Smooth muscle cell (in vitro differentiated cells): ENCODE measurements around the gene SPRR2D. TPM values are rescaled to one million over a fixed set of nuclear protein-coding genes. Genes with fewer than 3 reads are reported as not detected.

Experiments used
- DNase-seq: peaks from one replicate; lab custom pipeline; 2025; ENCODE audit not compliant: unreplicated experiment; lab: John Stamatoyannopoulos, UW
- H2AFZ ChIP-seq: fragments of 200-600 bp; sonication (generic); 2 replicates; pipeline ENCODE4 v1.6.0; 2016; ENCODE audit warnings: antibody characterized with exemption, low read depth, mild to moderate bottlenecking
- H3F3A ChIP-seq: fragments of 200-600 bp; sonication (generic); 2 replicates; pipeline ENCODE4 v1.6.0; 2017; ENCODE audit warnings: antibody characterized with exemption, low read depth
- H3K27ac ChIP-seq: fragments of 200-600 bp; sonication (generic); 2 replicates; pipeline ENCODE4 v1.5.1; 2016; ENCODE audit warnings: low read depth, mild to moderate bottlenecking
- H3K27me3 ChIP-seq: fragments of 200-600 bp; sonication (generic); 2 replicates; pipeline ENCODE4 v1.6.1; 2016; ENCODE audit warnings: low read depth, mild to moderate bottlenecking
- H3K36me3 ChIP-seq: fragments of 200-600 bp; sonication (generic); 2 replicates; pipeline ENCODE4 v1.5.1; 2016; ENCODE audit warnings: low read depth
- H3K4me1 ChIP-seq: fragments of 200-600 bp; sonication (generic); 2 replicates; pipeline ENCODE4 v1.5.1; 2016; ENCODE audit warnings: low read depth
- H3K4me2 ChIP-seq: fragments of 200-600 bp; sonication (generic); 2 replicates; pipeline ENCODE4 v1.6.0; 2016; ENCODE audit warnings: mild to moderate bottlenecking
- H3K4me3 ChIP-seq: fragments of 200-600 bp; sonication (generic); 2 replicates; pipeline ENCODE4 v1.5.1; 2016; ENCODE audit warnings: mild to moderate bottlenecking
- H3K79me2 ChIP-seq: fragments of 200-600 bp; sonication (generic); 2 replicates; pipeline ENCODE4 v1.6.0; 2016; ENCODE audit warnings: low read depth, mild to moderate bottlenecking
- H3K9ac ChIP-seq: fragments of 200-600 bp; sonication (generic); 2 replicates; pipeline ENCODE4 v1.6.0; 2016; ENCODE audit warnings: low read depth
- H3K9me3 ChIP-seq: fragments of 200-600 bp; sonication (generic); replicated peaks from 2 replicates; pipeline ENCODE4 v1.5.1; 2016; ENCODE audit warnings: low read depth
- H4K20me1 ChIP-seq: fragments of 200-600 bp; sonication (generic); 2 replicates; pipeline ENCODE4 v1.6.0; 2016; ENCODE audit warnings: low read depth
- WGBS: methylation state at CpG from one replicate; pipeline ENCODE4 v1.1.7; 2016; ENCODE audit warnings: low lambda C conversion rate; 5-methylcytosine and 5-hydroxymethylcytosine counted together
- polyA plus RNA-seq: library from polyadenylated mRNA; unstranded; fragments of >200 nt; fragmentation: Nextera tagmentation; extraction: Ambion mirVana; gene quantifications from 2 replicates; pipeline ENCODE4 v1.2.1, GENCODE V29; 2016
- total RNA-seq: library from RNA; depleted of rRNA; stranded (reverse); fragments of >200 nt; gene quantifications from 2 replicates; pipeline ENCODE4 v1.2.3, GENCODE V29; 2014
- TF ChIP-seq, protein P1 (sequence below): fragments of 200-600 bp; sonication (generic); IDR thresholded peaks from 2 replicates; pipeline ENCODE4 v1.5.1; 2017; ENCODE audit warnings: borderline replicate concordance, mild to moderate bottlenecking, antibody characterized with exemption; ENCODE audit not compliant: insufficient read depth, poor library complexity, severe bottlenecking

The SPRR2D gene
- total and polyA plus RNA-seq, 2 experiments from 2014 or later: 12.4 to 16.9 TPM

DNA sequence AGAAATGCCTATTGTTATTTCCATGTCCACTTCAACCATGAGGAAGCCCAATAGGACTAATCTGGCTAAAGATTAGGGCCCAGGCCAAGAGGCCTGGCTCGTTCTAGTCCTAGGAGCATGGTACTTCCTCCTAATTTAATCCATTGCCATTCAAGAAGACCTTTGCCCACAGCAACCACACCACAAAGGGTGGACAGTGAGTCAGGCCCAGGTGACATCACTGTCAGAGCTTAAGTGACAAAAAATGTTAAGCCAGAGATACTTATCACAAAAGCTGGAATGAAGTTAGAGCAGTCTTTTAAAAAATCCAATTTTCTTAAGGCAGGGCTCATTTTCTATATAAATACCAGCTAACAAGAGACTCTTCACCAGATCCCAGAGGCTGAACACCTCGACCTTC is 39.5 kb downstream of the SPRR2D start, which contains the start of gene SPRR3:
Gene SPRR3, plus strand, starts transcription at position 368 of the 400 bp plus-strand sequence. CDS start 1,272 bp downstream, outside the sequence.
- no peak within 1 kb of the TSS for H3K27ac ChIP-seq
- H4K20me1 ChIP-seq: no peaks in the 10 kb centered on the region
- no peaks in the 10 kb centered on the region for H3K4me1 ChIP-seq
- H3K36me3 ChIP-seq: no peaks in the 10 kb centered on the region
- no peaks in the 10 kb centered on the region for H3K9me3 ChIP-seq
- no peak within 1 kb of the TSS for H2AFZ ChIP-seq
- no peaks in the 10 kb centered on the region for H3K79me2 ChIP-seq
- no peak within 1 kb of the TSS for H3K4me3 ChIP-seq
- H3K9ac ChIP-seq: no peak within 1 kb of the TSS
- H3K27me3 ChIP-seq: no peaks in the 10 kb centered on the region
- no peaks in the 10 kb centered on the region for H3F3A ChIP-seq
- no peak for DNase-seq
- TF ChIP-seq, protein P1, sequence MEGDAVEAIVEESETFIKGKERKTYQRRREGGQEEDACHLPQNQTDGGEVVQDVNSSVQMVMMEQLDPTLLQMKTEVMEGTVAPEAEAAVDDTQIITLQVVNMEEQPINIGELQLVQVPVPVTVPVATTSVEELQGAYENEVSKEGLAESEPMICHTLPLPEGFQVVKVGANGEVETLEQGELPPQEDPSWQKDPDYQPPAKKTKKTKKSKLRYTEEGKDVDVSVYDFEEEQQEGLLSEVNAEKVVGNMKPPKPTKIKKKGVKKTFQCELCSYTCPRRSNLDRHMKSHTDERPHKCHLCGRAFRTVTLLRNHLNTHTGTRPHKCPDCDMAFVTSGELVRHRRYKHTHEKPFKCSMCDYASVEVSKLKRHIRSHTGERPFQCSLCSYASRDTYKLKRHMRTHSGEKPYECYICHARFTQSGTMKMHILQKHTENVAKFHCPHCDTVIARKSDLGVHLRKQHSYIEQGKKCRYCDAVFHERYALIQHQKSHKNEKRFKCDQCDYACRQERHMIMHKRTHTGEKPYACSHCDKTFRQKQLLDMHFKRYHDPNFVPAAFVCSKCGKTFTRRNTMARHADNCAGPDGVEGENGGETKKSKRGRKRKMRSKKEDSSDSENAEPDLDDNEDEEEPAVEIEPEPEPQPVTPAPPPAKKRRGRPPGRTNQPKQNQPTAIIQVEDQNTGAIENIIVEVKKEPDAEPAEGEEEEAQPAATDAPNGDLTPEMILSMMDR: no peak
- 48% methylated on average over 2 of the region's 2 CpGs for WGBS
- H3K4me2 ChIP-seq: no peak within 1 kb of the TSS

DNA sequence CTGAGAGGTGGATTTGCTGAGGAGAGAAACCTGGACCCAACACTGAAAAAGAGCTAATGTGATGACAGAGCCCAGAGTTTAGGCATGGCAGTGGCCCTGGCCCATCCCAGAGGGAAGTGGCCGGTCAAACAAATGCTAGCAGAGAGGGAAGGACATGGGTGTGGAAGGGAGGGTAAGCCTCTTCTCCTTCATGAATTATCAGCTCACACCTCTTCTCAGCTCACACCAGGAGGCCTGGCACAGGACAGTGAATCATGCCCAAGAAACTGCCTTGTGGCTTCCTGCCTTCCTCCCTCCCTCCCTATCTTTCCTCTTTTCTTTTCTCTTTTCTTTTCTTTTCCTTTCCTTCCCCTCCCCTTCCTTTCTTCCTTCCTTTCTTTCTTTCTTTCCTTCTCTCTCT is 40.6 kb downstream of the SPRR2D start:
- TF ChIP-seq, protein P1: no peak
- Histone ChIP-seq H3K9ac (no peak overlapping the region), H3K27me3 (no peaks in the 10 kb centered on the region), H3K79me2 (no peaks in the 10 kb centered on the region), H3K4me1 (no peaks in the 10 kb centered on the region), H3K36me3 (no peaks in the 10 kb centered on the region), H3K27ac (no peak overlapping the region), H3K4me3 (no peak overlapping the region), H3K4me2 (no peak overlapping the region), H2AFZ (no peak overlapping the region), H3F3A (no peaks in the 10 kb centered on the region), H3K9me3 (no peaks in the 10 kb centered on the region), H4K20me1 (no peaks in the 10 kb centered on the region)
- WGBS: 63% methylated on average over 1 of the region's 1 CpG
- DNase-seq: no peak

DNA sequence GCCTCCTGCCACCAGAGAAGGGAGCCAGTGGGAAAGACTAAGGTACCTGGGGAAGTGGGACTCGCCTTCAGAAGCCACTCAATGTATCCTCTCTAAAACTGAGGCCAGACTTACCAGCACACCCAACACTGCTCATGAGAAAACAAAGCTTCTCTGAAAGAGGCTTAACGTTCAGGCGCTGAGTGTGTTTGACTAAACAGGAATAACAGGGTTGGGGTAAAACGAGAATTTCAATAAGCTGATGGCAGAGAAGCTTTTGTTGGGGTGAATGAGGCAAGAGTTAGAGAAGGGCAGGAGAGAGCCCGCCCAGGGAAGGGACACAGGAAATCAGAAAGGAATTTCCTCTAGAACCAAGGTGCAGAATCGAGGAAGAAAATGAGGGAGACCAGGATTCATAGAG is 41.1 kb downstream of the SPRR2D start:
- no peaks in the 10 kb centered on the region for H3K79me2 ChIP-seq
- WGBS: 60% methylated on average over 6 of the region's 6 CpGs
- H4K20me1 ChIP-seq: no peaks in the 10 kb centered on the region
- H2AFZ ChIP-seq: no peak overlapping the region
- H3K4me1 ChIP-seq: no peaks in the 10 kb centered on the region
- H3K27me3 ChIP-seq: no peaks in the 10 kb centered on the region
- H3K27ac ChIP-seq: no peak overlapping the region
- no peaks in the 10 kb centered on the region for H3K36me3 ChIP-seq
- DNase-seq: no peak
- no peaks in the 10 kb centered on the region for H3F3A ChIP-seq
- no peak overlapping the region for H3K4me3 ChIP-seq
- H3K9ac ChIP-seq: no peak overlapping the region
- TF ChIP-seq, protein P1: no peak
- H3K9me3 ChIP-seq: no peaks in the 10 kb centered on the region
- H3K4me2 ChIP-seq: no peak overlapping the region

DNA sequence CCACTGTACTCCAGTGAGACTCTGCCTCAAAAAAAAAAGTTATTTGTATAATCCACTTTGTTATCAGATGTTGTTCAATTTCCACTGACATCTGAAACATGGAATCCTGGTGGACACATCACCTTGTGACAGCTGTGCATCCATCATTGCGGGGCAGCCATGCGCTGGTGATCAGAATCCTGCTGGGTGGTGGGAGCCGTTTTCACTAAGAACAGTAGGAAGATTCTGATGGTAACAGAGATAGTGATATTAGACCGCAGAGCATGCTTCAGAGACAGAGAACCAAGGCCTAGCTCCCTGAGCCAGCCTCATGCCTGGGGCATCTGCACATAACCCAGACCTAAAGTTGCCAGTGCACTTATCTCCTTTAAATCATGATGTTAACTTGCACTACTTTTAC is 42.4 kb downstream of the SPRR2D start:
- TF ChIP-seq, protein P1: no peak
- H2AFZ ChIP-seq: no peak overlapping the region
- H3K4me3 ChIP-seq: no peak overlapping the region
- no peaks in the 10 kb centered on the region for H3K4me1 ChIP-seq
- H3K9ac ChIP-seq: no peak overlapping the region
- DNase-seq: no peak
- no peak overlapping the region for H3K27ac ChIP-seq
- H3K79me2 ChIP-seq: no peaks in the 10 kb centered on the region
- no peaks in the 10 kb centered on the region for H3F3A ChIP-seq
- H3K27me3 ChIP-seq: no peaks in the 10 kb centered on the region
- H3K36me3 ChIP-seq: no peaks in the 10 kb centered on the region
- WGBS: 71% methylated on average over 4 of the region's 4 CpGs
- H3K4me2 ChIP-seq: no peak overlapping the region
- no peaks in the 10 kb centered on the region for H3K9me3 ChIP-seq
- H4K20me1 ChIP-seq: no peaks in the 10 kb centered on the region
